NOMO-1 treated with dmso at 0.1 percent for 144 hours (cell line): Measurements from ENCODE around the gene DRC3.
"Not testable (repeated sequence)": the region's sequence is repeated elsewhere in the genome, so short reads cannot be mapped to it uniquely, and the experiment has no call there.

Experiments
- DNase-seq: peaks from one replicate; lab custom pipeline; 2025; ENCODE audit not compliant: unreplicated experiment; lab: John Stamatoyannopoulos, UW

DRC3 gene

DNA sequence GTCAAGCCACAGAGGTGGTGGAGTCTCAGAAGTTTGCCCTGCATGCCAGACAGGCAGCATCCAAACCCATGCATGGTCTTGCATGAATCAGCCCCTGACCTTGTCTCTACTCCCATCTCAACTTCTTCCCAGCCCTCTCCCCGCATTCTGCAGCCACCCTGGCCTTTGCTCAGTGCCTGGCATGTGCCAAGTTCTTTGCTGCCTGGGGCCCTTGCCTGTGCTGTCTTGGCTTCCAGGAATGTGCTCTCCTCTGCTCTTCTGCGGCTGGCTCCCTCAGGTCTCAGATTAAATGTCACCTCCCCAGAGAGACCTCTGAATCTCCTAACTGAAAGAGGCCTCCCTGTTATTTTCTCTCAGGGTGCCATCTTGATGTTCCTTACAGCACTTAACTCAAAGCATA is 17.6 kb downstream of the DRC3 start:
- DNase-seq = no peak

DNA sequence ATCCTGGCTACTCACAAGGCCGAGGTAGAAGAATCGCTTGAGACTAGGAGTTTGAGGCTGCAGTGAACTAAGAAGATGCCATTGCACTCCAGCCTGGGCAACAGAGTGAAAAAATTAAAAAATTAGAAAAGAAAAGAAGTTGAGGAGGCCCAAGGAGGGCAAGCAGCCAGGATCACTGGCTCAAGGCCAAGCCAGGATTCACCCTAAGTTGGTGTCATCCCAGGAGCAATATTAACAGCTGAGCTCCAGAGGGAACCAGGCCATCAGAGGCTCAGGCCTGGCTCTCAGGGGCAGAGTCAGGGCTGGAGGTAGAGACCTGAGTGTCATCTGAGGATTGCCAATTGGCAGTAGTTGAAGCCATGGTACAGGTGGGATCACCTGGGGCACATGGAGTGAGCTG is 20.7 kb downstream of the DRC3 start:
- DNase-seq = no peak

DNA sequence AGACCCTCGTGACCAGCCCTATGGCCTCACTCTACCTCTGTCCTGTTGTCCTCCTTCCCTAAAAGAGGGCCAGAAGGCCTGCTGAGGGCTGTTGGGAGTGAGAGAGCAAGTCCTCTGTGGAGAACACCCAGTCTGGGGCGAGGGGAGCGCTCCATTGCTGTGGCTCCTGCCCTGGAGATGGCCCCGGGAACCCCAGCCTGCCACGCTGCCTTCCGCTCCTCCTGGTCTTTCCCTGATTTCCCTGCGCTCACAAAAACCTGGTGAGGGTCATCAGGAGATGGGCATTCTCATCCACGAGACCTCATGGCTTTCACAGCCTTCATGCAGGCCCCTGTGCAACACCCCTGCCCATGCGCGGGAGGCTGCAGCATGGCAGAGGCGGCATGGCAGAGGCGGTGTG is 21.2 kb downstream of the DRC3 start:
- no peak for DNase-seq

DNA sequence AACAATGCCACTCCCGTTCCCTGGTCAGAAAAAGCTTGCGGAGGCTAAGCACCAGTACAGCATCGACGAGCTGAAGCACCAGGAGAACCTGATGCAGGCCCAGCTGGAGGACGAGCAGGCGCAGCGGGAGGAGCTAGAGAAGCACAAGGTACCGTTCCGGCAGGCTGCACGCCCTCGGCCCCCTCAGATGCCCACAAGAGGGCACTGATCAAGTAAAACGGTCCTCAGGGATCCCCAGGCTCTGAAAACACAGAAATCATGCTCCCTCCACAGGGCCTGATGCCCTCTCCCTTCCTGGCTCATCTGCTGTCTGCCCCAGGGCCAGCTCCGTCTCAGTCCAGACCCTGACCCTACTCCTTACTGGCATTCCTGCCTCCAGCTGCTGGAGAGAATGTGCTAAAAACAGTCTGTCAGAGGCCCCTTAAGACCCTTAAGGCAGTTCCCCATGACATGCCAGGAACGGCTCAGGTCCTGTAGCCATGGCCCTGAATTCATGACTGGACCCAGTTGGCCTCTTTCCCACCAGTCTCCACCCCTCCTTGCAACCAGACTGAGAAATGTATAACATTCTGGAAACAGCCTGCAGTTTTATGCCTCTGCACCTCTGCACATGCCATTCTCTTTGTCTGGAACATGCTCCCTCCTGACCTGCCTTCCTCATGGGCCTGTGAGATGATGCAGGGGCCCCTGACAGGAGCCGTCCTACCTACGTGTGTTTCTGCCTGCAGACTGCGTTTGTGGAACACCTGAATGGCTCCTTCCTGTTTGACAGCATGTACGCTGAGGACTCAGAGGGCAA is 21.8 kb downstream of the DRC3 start:
- DNase-seq = no peak

DNA sequence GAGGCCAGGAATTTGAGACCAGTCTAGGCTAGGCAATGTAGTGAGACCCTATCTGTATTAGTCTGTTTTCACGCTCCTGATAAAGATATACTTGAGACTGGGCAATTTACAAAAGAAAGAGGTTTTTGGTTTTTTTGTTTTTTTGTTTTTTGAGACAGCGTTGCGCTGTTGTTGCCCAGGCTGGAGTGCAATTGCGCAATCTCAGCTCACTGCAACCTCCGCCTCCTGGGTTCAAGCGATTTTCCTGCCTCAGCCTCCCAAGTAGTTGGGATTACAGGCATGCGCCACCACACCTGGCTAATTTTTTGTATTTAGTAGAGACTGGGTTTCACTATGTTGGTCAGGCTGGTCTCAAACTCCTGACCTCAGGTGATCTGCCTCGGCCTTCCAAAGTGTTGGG is 23.2 kb downstream of the DRC3 start:
- DNase-seq = not testable (repeated sequence)

DNA sequence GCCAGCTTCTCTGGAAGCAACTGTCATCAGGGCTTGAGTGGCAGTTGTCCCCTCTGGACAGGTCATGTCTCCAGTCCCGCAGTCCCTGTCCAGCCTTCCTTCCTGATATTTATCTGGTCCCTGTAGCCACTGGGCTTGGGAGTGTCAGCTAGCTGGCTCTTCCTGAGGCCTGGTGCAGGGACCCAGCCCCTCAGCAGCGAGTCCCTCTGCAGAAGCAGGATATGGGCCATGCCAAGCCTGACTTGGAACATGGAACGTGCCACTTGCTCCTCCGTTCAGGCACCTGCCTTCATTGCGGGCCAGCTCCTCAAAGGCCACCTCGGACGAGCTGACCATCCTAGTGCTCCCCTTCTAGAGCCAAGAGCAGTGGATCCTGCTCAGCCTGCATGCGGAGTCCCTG is 26.3 kb downstream of the DRC3 start:
- DNase-seq = no peak

DNA sequence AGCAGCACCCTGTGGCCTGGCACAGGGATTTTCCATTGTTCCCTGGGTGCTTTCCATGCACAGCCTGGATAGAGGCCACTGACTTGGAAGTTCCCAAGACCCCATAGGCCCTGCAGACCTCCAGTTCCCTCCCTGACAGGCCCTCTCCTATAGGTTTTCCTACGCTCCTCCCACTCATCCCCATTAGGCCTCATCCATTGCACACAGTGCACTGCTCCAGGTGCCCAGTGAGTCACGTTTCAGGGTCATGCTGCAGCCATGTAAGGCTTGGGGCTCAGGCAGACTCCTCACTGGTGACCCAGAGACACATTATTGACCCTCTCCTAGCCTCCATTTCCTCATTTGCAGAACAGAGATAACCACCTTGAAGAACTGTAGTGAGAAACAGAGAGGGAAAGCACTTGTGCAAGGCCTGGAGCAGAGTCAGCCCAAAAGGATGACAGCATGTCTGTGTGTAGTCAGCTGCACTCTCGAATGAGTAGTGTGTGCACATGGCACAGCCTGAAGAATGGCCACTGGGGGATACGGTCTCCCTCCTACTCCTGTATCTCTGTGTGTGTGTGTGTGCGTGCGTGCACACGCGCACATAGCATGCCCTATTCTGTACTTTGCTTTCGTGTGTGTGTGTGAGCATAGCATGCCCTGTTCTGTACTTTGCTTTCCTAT is 26.8 kb downstream of the DRC3 start:
- no peak for DNase-seq

DNA sequence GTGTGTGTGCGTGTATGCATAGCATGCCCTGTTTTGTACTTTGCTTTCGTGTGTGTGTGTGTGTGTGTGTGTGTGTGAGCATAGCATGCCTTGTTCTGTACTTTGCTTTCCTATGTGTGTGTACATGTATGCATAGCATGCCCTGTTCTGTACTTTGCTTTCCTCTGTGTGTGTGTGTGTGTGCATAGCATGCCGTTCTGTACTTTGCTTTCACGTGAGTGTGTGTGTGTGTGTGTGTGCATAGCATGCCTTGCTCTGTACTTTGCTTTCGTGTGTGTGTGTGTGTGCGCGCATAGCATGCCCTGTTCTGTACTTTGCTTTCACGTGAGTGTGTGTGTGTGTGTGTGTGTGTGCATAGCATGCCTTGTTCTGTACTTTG is 27.4 kb downstream of the DRC3 start:
- DNase-seq = no peak

DNA sequence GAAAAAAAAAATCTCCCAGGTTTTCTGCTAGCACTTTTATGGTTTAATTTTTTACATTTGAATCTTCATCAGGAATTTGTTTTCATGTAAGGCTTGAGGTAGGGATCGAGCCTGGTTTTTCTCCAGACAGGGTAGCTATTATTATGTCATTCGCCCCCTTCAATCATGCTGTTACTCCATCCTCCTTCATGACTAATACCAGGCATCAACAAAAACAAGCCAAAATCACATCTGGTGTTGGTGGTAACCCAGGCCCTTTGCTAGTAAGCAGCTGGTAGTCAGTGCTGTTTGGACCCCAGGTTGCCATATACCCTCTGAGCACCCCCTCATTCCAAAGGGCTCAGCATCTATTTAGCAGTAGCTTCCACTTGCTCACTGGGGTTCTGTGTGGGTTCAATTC is 29.5 kb downstream of the DRC3 start:
- no peak for DNase-seq

DNA sequence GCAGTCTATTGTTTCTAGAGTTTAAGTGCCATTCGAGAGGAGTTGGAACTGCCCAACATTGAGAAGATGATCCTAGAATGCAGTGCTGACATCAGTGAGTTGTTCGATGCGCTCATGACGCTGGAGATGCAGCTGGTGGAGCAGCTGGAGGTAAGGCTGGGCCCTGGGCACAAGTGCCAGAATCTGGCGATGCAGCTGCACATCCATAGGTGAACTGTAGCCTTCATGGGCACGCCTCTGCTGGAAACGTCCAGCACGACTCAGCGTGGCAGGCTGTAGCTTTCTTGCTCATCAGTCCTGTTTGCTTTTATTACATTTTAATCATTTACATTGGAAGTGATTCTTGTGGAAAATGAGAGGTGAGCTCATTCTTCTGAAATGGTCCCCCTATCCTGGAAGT is 31.7 kb downstream of the DRC3 start:
- no peak for DNase-seq

DNA sequence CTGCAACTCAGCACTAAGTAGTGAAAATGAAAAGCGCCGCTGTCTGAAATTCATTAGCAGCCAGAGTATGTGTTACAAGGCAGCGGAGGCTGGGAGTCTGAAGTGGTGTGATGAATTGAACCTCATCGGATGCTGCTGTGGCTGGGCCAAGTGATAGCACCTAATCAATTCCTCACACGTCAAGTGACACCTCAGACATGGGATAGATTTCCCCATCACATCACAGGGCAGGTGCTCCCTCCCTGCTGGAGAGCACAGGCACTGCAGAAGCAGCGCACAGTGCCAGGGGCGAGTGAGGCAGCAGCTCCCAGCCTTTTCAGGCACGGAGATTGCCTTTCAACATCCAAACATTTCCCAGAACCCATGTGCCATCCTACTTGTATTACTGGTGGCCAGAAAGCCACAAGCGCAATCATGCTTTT is 32.2 kb downstream of the DRC3 start:
- DNase-seq = no peak

DNA sequence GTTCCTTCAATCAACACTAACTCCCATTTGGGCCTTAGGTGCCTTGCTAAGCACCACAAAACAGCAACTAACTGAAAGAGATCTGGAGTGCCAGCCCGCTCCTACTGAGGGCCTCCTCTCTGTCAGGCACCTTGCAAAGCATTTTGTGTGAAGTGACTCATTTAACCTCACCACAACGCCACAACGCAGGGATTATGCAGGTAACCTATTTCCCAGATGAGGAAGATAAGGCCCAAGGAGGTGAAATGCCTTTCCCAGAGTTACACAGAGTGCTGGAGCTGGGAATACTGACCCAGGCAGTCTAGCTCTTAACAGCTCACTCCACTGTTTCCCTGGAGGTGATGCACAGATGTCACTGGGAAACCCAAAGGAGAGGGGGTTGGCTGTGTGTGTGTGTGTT is 32.8 kb downstream of the DRC3 start:
- DNase-seq = no peak

DNA sequence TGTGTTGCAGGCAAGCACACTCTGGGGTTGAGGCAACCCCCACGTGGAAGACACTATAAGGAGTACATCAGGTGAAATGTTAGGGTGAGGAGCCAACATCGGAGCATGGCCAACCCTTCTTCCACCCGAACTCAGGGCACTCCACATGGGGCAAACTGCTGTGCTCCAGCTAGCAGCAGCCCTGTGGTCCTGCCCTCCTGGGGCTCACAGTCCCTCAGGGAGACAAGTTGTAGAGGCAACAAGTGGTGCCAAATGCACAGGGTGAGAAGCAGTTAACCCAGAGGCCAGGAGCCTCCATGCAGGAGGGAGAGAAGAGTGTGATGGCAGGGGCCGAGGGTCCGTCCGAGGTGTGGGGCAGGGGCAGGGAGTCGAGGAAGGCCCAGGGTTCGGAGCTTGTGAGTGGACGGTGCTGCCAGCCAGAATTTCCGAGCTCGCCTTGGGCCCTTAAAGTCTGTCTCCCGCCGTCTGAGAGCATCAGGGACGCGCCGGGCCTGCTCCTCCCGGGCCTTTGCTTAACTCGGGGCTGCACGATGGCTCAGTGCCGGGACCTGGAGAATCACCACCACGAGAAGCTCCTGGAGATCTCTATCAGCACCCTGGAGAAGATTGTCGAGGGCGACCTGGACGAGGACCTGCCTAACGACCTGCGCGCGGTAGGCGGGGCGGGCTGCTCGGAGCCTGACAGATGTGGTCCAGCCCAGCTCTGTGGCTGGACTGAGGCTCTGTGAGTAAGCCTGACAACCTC is 34.0 kb downstream of the DRC3 start:
- DNase-seq = no peak

DNA sequence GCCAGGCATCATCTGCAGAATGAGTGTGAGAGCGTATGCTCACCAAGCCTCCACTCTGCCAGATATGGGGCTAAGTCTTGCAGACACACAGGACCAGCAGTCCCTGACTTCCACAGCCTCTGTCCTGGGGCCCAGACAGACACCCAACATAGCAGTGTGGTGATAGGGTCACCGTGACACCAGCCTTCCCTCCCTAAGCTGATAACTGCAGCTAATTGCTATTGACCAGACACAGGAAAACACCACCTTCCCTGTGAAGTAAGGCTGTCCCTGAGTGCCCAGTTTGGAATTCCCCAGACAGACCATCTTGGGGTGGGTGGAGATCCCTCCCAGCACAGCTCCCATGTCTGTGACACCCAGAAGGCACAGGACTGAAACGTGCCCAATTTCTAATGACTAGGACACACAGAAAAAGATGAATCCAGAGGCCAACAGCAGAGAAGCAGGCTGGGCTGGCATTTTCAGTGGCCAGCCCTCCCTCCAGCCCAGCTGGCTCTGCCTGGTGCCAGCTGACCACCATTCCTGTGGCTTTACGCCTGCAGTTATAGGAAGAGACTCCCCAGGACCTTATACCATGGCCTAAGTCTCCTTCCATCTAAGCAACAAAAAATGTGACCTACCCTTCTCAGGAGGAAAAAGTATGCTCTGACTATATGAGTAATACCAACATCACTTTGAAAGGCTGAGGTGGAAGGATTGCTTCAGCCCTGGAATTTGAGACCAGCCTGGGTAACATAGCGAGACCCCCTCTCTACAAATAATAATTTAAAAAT is 36.0 kb downstream of the DRC3 start:
- no peak for DNase-seq

DNA sequence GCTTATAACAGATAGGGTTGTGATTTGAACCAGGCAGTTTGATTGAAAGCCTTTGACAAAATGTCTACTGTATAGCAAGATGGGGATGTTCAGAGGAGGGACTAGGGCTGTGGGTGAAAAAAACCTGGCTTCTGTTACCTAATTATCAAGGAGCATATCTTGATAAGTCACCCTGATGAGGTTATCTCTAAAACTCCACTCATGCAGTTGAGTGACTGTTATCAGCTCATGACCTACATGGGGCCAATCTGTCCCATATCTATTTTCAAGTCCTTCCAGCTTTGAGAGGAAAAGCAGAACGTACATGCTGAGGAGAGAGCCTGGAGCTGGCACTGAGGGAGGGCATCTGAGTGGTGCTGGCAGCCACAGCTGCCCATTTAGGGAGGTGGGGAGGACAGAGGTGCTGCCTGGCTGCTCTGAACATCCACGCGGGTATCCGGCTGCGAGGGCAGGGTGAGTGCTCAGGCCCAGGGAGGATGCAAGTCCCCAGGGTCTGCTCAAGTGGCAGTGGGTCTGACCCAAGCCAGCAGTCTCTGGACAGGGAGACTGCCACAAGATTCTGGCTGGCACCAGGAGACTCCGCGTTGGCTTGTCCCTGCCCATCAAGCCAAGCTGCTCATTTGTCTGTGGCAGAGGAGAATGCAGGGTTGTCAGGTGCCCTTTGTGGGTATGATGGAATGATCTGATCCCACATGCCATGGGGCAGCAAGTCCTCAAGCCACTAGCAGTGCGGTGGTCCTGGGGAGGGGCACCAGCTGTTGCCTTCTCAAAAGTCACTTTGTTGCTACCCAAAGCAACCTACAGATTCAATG is 37.2 kb downstream of the DRC3 start:
- no peak for DNase-seq

DNA sequence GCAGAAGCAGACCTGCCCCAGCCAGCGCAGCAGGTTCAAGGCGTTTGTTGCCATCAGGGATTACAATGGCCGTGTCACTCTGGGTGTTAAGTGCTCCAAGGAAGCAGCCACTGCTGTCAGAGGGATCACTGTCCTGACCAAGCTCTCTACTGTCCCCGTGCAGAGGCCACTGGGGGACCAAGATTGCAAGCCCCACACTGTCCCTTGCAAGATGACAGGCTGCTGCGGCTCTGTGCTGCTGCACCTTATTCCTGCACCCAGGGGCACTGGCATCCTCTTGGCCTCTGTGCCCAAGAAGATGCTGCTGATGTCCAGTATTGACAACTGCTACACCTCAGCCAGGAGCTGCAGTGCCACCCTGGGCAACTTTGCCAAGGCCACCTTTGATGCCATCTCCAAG is 38.6 kb downstream of the DRC3 start:
- no peak for DNase-seq

DNA sequence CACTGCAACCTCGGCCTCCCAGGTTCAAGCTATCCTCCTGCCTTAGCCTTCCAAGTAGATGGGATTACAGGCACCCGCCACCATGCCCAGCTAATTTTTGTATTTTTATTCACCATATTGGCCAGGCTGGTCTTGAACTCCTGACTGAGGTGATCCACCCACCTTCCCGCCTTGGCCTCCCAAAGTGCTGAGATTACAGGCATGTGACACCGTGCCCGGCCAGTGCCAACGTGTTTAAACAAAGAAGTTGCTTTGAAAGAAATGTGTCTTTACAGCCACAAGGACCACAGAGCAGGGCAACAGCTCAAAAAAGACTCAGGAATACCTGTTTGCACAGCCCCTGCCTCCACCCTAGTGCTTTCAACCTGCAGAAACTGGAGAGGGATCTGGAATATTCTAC is 41.3 kb downstream of the DRC3 start:
- no peak for DNase-seq

DNA sequence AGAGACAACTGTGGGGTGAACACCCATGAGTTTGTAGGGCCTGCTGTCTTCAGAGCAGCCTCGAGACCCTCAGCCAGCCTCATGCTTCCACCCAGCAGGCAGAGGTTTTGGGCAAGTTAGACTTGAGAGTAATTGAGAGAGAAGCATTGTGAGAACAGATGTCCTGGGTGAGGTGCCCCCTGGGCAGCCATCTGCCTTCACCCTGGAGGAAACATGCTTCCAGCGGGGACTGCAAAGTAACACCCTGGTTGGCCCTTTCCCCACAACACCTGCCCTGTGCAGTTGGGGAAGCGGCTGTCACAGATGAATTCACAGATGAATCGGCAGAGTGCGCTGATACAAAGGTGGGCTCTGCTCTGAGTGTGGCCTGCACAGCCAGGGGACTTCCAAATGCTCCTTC is 42.9 kb downstream of the DRC3 start:
- DNase-seq = no peak

DNA sequence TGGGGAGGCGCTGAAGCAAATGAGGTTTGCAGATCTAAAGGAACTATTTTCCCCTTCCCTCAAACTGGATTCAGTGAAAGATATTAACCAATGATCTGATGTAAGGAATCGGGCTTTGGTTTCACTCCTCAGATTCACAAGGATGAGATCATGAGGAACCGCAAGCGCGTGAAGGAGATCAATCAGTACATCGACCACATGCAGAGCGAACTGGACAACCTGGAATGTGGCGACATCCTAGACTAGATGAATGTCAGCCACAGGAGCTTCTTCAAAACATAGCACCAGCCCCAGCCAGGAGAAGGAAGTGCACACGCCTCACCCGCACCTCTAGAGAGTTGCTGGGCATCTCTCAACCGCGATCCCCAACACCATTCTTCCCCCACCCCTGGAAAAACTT is 43.8 kb downstream of the DRC3 start:
- DNase-seq = no peak

DNA sequence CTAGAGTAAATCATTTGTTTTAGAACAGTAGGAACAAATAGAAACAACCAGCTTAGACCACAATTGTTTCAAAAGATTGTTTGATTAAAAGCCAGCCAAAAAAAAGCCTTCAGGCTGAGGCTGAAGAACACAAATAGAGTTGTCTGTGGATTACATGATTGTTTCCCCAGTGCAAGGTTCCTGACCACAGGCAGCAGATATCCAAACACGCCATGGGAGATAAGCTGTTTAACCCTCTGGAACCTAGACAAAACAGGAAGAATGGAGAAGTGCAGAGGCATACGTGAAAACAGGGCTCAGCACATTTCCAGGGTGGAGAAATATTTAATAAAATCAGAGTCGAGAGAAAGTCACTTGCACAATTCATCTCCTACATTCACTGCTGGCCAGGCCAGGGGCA is 45.3 kb downstream of the DRC3 start:
- no peak for DNase-seq
